Measurements from ENCODE around the gene CACNA2D4.

DNA sequence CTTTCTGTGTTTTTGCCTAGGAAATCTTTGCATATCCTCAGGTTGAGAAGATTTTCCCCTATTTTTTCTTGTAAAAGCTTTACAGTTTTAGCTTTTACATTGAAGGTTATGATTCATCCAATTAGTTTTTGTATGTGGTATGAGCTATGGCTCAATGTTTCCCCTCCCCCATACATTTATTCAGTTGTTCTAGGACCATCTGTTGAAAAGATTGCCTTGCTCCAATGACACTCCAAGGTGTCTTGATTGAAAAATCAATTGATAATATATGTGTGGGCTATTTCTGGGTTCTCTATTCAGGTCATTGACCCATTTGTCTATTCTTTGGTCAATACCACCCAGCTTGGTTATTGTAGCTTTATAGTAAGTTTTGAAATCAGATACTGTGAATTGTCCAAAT is 55.5 kb downstream of the CACNA2D4 start:
- TF ChIP-seq EZH2 (IDR thresholded peaks at IDR 0.05; ENCODE audit: low read length, missing control alignments) = no peak
- TF ChIP-seq, protein P1, sequence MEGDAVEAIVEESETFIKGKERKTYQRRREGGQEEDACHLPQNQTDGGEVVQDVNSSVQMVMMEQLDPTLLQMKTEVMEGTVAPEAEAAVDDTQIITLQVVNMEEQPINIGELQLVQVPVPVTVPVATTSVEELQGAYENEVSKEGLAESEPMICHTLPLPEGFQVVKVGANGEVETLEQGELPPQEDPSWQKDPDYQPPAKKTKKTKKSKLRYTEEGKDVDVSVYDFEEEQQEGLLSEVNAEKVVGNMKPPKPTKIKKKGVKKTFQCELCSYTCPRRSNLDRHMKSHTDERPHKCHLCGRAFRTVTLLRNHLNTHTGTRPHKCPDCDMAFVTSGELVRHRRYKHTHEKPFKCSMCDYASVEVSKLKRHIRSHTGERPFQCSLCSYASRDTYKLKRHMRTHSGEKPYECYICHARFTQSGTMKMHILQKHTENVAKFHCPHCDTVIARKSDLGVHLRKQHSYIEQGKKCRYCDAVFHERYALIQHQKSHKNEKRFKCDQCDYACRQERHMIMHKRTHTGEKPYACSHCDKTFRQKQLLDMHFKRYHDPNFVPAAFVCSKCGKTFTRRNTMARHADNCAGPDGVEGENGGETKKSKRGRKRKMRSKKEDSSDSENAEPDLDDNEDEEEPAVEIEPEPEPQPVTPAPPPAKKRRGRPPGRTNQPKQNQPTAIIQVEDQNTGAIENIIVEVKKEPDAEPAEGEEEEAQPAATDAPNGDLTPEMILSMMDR (conservative IDR thresholded peaks at IDR 0.05 in 1 of 2, IDR thresholded peaks at IDR 0.05 in 1 of 2; ENCODE audit: low read depth in 1 of 2, low read length in 2 of 2) = no peak
